ENCODE measurements around the gene TEC. TPM values are rescaled to one million over a fixed set of nuclear protein-coding genes. Genes with fewer than 3 reads are reported as not detected.

TEC gene
- total and polyA plus RNA-seq, 9 of the 15 experiments (the other 6 are each of a cell fraction or from before 2014, with no cell fraction given) = 5.3 to 14.7 (median 8.8) TPM

DNA sequence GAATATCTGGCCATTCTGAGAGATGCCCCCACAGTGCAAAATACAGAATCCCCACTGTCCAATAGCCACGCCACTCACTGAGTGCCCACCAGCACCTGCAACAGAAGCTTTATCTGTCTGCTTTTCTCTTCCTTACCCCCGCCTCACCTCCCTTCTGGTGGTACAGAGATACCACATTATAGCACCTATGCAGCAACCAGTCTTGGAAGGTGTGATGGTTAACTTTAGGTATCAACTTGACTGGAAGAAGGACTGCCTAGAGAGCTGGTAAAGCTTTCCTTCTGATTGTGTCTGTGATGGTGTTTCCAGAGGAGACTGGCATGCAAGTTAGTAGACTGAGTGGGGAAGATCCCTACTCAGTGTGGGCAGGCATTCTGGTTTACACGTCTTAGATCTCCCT, 73.8 kb downstream of the TEC start:
- no TSS peak for BruUV-seq (replicated peaks)
- Histone ChIP-seq H3K9me1 (ENCODE audit: control insufficient read depth, insufficient read depth, low read length) (no peaks in the 10 kb centered on the region), H3K79me2 (ENCODE audit: control insufficient read depth, insufficient read depth, low read length) (peaks cover 29% of the 10 kb centered on the region), H3K4me2 (ENCODE audit: insufficient read depth, low read length) (no peak overlapping the region), H3K4me1 (replicated peaks in 1 of 2; ENCODE audit: control insufficient read depth in 2 of 2, insufficient read depth in 2 of 2, low read length in 2 of 2) (peaks cover 25 to 53% of the 10 kb centered on the region in 2 experiments), H3K9me3 (replicated peaks; ENCODE audit: control insufficient read depth, insufficient read depth, low read depth, low read length) (no peaks in the 10 kb centered on the region), H3K27me3 (ENCODE audit: control insufficient read depth in 2 of 2, insufficient read depth in 2 of 2, low read length in 2 of 2) (no peaks in the 10 kb centered on the region), H2AFZ (ENCODE audit: low read depth, low read length) (no peak overlapping the region), H4K20me1 (replicated peaks; ENCODE audit: control insufficient read depth, insufficient read depth, low read length) (no peaks in the 10 kb centered on the region), H3K4me3 (no peak overlapping the region), H3K9ac (ENCODE audit: insufficient read depth in 1 of 2, low read depth in 2 of 2, low read length in 2 of 2) (no peak overlapping the region), H3K36me3 (ENCODE audit: control insufficient read depth, insufficient read depth, low read length) (no peaks in the 10 kb centered on the region; the same call in 1 of the 3 replicates), H3K27ac (ENCODE audit: extremely low read depth, low read depth, low read length) (no peak overlapping the region)
- DNase-seq (ENCODE audit: extremely low read depth in 1 of 4, low spot score in 3 of 4) = no peak
- WGBS (ENCODE audit: insufficient coverage, low coverage, missing lambda C conversion rate) = 78% methylated on average over 3 of the region's 3 CpGs
- in situ Hi-C loops (cut with MboI) (no loop called here), intact Hi-C loops (cut with micrococcal nuclease) (no loop called here)
- no peak for TF ChIP-seq MEF2A (IDR thresholded peaks at IDR 0.05; ENCODE audit: control insufficient read depth, low read depth, low read length)
- TF ChIP-seq ZNF12 (CRISPR knock-in tag; IDR thresholded peaks at IDR 0.05) = no peak
- no peak for TF ChIP-seq SREBF2 (CRISPR knock-in tag; IDR thresholded peaks at IDR 0.05)
- TF ChIP-seq, protein P1, sequence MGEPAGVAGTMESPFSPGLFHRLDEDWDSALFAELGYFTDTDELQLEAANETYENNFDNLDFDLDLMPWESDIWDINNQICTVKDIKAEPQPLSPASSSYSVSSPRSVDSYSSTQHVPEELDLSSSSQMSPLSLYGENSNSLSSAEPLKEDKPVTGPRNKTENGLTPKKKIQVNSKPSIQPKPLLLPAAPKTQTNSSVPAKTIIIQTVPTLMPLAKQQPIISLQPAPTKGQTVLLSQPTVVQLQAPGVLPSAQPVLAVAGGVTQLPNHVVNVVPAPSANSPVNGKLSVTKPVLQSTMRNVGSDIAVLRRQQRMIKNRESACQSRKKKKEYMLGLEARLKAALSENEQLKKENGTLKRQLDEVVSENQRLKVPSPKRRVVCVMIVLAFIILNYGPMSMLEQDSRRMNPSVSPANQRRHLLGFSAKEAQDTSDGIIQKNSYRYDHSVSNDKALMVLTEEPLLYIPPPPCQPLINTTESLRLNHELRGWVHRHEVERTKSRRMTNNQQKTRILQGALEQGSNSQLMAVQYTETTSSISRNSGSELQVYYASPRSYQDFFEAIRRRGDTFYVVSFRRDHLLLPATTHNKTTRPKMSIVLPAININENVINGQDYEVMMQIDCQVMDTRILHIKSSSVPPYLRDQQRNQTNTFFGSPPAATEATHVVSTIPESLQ (CRISPR knock-in tag; IDR thresholded peaks at IDR 0.05) = no peak
- TF ChIP-seq BCOR (IDR thresholded peaks at IDR 0.05) = no peak
- TF ChIP-seq SMAD3 (CRISPR knock-in tag; conservative IDR thresholded peaks at IDR 0.05) = no peak
- TF ChIP-seq ZNF76 (CRISPR knock-in tag; IDR thresholded peaks at IDR 0.05; ENCODE audit: borderline replicate concordance) = no peak
- TF ChIP-seq C11orf30 (IDR thresholded peaks at IDR 0.05; ENCODE audit: low read depth) = no peak
- no peak for TF ChIP-seq ZNF561 (CRISPR knock-in tag; conservative IDR thresholded peaks at IDR 0.05)
- TF ChIP-seq HDGF (IDR thresholded peaks at IDR 0.05) = no peak
- TF ChIP-seq NUFIP1 (IDR thresholded peaks at IDR 0.05; ENCODE audit: partially characterized antibody) = no peak
- POLR2A ChIA-PET = interaction anchor here (1.0 to 1.5 kb wide), 7 partner anchors 8 to 27 kb away, joined by 3 to 6 read pairs (median 4); no protein-coding TSS in a partner anchor
- FAIRE-seq = no peak
- CTCF ChIA-PET (ENCODE audit: low intra/inter-chr PET ratio) = no interaction called here
- no peak for ATAC-seq

Data from K562 (cell line).